ENCODE measurements around the gene GALNT16.
"Not testable (repeated sequence)": the region's sequence is repeated elsewhere in the genome, so short reads cannot be mapped to it uniquely, and the experiment has no call there.

Gene GALNT16

GRCh38 chr14:69260861-69261564 is 1.1 kb downstream of the GALNT16 start:
- no peak for DNase-seq

GRCh38 chr14:69261761-69262331 is 1.9 kb downstream of the GALNT16 start:
- no peak for DNase-seq

GRCh38 chr14:69262516-69262915 is 2.6 kb downstream of the GALNT16 start:
- no peak for DNase-seq

- no peak for DNase-seq
These were observed 3.4 kb downstream of the GALNT16 start for GRCh38 chr14:69263364-69263763.

- no peak for DNase-seq
These were observed 3.8 kb downstream of the GALNT16 start for GRCh38 chr14:69263771-69264170.

- no peak for DNase-seq
These were observed 6.8 kb downstream of the GALNT16 start for GRCh38 chr14:69266572-69267345.

GRCh38 chr14:69267492-69267891 is 7.5 kb downstream of the GALNT16 start:
- DNase-seq: no peak

GRCh38 chr14:69268223-69268622 is 8.3 kb downstream of the GALNT16 start:
- no peak for DNase-seq

- DNase-seq: no peak
These were observed 8.8 kb downstream of the GALNT16 start for GRCh38 chr14:69268763-69269162.

- DNase-seq: no peak
These were observed 9.4 kb downstream of the GALNT16 start for GRCh38 chr14:69269381-69269780.

- DNase-seq: no peak
These were observed 10.1 kb downstream of the GALNT16 start for GRCh38 chr14:69270097-69270496.

- DNase-seq: no peak
These were observed 11.1 kb downstream of the GALNT16 start for GRCh38 chr14:69270795-69271708.

- no peak for DNase-seq
These were observed 14.4 kb downstream of the GALNT16 start for GRCh38 chr14:69274321-69274720.

- DNase-seq: no peak
These were observed 15.4 kb downstream of the GALNT16 start for GRCh38 chr14:69275331-69275730.

GRCh38 chr14:69277356-69277755 is 17.4 kb downstream of the GALNT16 start:
- not testable (repeated sequence) for DNase-seq

- no peak for DNase-seq
These were observed 20.9 kb downstream of the GALNT16 start for GRCh38 chr14:69280746-69281291.

GRCh38 chr14:69281450-69282169 is 21.7 kb downstream of the GALNT16 start:
- no peak for DNase-seq

- no peak for DNase-seq
These were observed 22.5 kb downstream of the GALNT16 start for GRCh38 chr14:69282448-69282847.

GRCh38 chr14:69284170-69284569 is 24.2 kb downstream of the GALNT16 start:
- DNase-seq: no peak

- DNase-seq: no peak
These were observed 25.8 kb downstream of the GALNT16 start for GRCh38 chr14:69285661-69286255.

Data from SIG-M5 (cell line).